ENCODE data around the gene LRMDA.

The LRMDA gene

DNA sequence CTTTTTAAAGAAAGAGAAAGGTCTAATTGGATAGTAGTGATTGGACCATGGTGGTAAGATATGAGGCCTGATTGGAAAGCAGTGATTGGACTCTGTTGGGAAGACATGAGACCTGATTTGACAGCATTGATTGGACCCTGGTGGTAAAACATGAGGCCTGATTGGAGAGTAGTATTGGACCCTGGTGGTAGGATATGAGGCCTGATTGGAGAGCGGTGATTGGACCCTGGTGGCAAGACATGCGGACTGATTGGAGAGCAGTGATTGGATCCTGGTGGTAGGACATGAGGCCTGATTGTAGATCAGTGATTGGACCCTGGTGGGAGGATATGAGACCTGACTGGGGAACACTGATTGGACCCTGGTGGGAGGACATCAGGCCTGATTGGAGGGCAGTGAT, 444.3 kb downstream of the LRMDA start:
- no peaks in the 10 kb centered on the region for H4K20me1 ChIP-seq
- H3K27me3 ChIP-seq: no peaks in the 10 kb centered on the region
- H3K4me2 ChIP-seq: no peak overlapping the region
- H3K9ac ChIP-seq: no peak overlapping the region
- H3K36me3 ChIP-seq: no peaks in the 10 kb centered on the region
- no peaks in the 10 kb centered on the region for H3K9me3 ChIP-seq (replicated peaks in 1 of 11)
- TF ChIP-seq Cebpa-rat (IDR thresholded peaks at IDR 0.05): no peak
- no peaks in the 10 kb centered on the region for H3K4me1 ChIP-seq
- no peak overlapping the region for H3K27ac ChIP-seq
- no peak overlapping the region for H3K4me3 ChIP-seq

DNA sequence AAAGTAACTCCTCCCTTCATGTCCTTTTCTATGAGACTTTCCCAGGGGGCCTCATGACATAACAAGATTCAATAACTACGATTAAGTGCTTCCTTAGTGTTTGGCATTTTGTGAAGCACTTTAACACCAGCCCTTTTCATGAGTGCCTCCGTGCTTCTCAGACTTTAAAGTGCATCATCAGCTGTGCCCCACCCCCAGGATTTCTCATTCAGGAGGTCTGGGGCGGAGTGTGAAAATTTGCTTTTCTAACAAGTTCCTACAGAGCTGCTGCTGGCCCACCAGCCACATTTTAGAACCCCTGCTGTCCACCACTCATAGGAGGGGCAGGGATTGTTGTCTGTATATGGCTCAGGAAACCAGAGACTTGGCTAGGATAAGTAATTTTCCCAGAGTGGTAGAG, 445.3 kb downstream of the LRMDA start:
- Histone ChIP-seq H3K9ac (no peak overlapping the region), H3K4me2 (no peak overlapping the region), H4K20me1 (no peaks in the 10 kb centered on the region), H3K9me3 (replicated peaks in 1 of 11) (no peaks in the 10 kb centered on the region), H3K36me3 (no peaks in the 10 kb centered on the region), H3K4me3 (no peak overlapping the region), H3K4me1 (no peaks in the 10 kb centered on the region), H3K27me3 (no peaks in the 10 kb centered on the region), H3K27ac (no peak overlapping the region)
- no peak for TF ChIP-seq Cebpa-rat (IDR thresholded peaks at IDR 0.05)

DNA sequence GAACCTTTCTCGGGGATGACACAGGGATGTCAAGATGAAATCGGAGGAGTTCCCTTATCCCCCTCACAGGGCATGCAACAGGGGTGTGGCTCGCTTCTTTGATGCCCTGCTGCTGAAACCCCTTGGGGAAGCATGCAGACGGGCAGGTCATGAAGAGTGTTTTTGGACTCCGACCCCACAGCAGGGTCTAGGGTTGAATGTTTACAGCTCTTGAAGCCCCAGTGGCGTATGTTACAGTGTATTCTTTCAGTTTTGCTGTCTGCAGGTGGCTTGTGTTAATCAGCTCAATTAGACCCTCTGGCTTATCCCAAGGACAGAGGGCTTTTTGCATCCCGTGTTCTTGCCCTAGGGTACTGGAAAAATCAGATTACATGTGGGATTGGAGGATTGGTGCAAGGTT, 446.5 kb downstream of the LRMDA start:
- no peaks in the 10 kb centered on the region for H3K27me3 ChIP-seq
- no peaks in the 10 kb centered on the region for H3K4me1 ChIP-seq
- H3K4me3 ChIP-seq: no peak overlapping the region
- H3K4me2 ChIP-seq: no peak overlapping the region
- no peaks in the 10 kb centered on the region for H3K36me3 ChIP-seq
- H3K9ac ChIP-seq: no peak overlapping the region
- no peak overlapping the region for H3K27ac ChIP-seq
- H4K20me1 ChIP-seq: no peaks in the 10 kb centered on the region; a peak in 1 of 22 replicates
- TF ChIP-seq Cebpa-rat (IDR thresholded peaks at IDR 0.05): no peak
- H3K9me3 ChIP-seq (replicated peaks in 1 of 11): no peaks in the 10 kb centered on the region

DNA sequence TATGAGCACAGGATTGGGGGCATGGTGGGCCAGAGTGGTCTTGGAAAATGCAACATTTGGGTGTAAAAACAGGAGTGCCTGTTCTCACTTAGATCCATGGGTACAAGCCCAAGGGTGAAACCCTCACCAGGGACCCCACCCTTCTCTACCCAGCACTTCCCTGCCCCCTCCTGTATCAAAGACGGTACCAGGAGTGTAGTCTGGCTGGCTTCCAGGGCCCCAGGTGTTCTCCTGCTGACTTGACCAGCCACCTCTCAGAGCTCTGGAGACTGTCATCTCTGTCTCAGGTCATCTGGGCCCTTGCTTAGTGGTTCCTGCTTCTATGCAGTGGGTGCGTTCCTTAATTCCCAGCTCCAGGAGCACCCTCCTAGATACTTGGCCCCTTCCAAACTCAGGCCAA, 447.2 kb downstream of the LRMDA start:
- H3K27ac ChIP-seq: no peak overlapping the region
- no peaks in the 10 kb centered on the region for H3K9me3 ChIP-seq (replicated peaks in 1 of 11)
- H3K36me3 ChIP-seq: no peaks in the 10 kb centered on the region
- H3K4me2 ChIP-seq: no peak overlapping the region
- H3K9ac ChIP-seq: no peak overlapping the region
- TF ChIP-seq Cebpa-rat (IDR thresholded peaks at IDR 0.05): no peak
- no peak overlapping the region for H3K4me3 ChIP-seq
- no peaks in the 10 kb centered on the region; a peak in 1 of 22 replicates for H4K20me1 ChIP-seq
- no peaks in the 10 kb centered on the region for H3K4me1 ChIP-seq
- no peaks in the 10 kb centered on the region for H3K27me3 ChIP-seq

DNA sequence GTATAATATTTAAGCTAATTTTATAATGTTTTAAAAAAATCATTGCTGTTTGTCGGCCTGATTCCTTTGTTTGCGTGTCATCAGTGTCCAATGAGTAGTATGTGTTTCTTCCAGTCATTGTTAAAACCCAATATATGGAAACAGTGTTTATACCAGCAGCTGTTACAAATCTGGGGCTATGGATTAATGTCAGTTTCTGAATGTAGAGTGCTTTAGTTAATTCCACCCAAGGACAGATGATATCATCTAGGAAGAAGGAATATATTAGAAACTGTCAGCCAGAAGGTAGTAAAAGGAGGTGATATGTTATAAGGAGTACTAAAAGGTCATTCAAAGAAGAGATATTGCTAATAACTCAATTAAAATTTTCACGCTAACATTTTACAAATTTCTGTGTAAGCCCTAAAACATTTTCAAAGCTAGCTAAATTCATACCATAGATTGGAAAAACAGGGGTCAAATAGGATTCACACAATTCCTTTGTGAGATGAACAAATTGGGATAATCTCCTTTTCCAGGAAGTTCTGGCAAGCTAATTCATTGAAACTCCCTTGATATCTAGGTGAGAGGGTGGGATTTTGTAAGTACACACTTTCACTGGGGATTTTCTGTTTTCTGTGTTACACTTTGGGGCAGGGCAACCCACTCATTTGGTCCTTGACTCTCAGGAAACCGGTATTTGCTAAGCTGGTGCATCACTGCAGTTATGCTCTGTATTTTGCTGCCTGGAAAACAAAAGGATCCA, 448.8 kb downstream of the LRMDA start:
- H3K27ac ChIP-seq: no peak overlapping the region
- no peaks in the 10 kb centered on the region; a peak in 1 of 22 replicates for H4K20me1 ChIP-seq
- H3K27me3 ChIP-seq: no peaks in the 10 kb centered on the region
- no peak overlapping the region for H3K9ac ChIP-seq
- TF ChIP-seq Cebpa-rat (IDR thresholded peaks at IDR 0.05): no peak
- no peaks in the 10 kb centered on the region for H3K36me3 ChIP-seq
- no peaks in the 10 kb centered on the region for H3K4me1 ChIP-seq
- no peak overlapping the region for H3K4me3 ChIP-seq
- H3K9me3 ChIP-seq (replicated peaks in 1 of 11): no peaks in the 10 kb centered on the region
- H3K4me2 ChIP-seq: no peak overlapping the region

DNA sequence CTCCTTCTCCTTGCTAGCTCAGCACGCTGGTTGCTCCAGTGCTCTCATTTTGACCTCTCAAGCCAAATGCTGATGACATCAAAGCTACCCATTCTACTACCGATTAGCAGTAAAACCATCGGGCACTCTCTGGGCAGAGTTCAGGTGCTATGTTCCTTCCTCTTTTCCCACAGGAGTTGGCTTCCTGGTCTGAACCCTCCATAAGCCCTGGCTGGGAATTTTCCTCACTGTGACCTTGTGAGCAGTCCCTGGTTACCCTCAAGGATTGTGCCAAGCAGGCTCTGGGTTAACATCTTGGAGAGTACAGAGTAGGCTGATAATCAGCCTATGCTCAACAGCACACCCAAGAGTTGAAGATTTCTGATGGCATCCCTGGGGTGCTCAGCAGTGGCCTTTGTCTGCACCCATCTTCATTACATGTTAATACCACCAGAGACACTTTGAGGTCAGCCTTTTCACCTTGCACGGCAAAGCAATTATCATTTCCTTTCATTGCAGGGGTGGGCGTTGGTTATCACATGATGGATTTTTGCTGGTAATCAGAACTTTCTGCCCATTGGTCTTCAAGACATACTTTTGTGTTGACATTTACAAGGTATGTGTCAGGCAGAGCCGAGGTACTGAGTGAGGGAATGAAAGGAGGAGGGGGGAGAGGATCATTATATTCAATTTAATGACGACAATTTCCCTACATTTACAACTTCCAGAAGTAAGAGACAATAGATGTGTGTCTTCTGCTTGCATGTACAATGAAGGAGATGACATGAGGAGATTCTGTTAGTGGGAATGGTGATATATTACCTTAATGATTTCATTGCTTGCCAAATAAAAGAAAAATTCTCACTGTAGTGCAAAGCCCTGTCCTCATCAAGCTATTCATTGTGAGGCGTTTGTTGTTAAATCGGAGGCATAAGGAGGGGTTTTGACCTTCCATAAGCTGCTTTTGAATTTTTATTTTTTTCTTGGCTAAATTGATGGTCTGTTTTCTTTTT, 452.0 kb downstream of the LRMDA start:
- no peak overlapping the region for H3K27ac ChIP-seq
- TF ChIP-seq Cebpa-rat (IDR thresholded peaks at IDR 0.05): no peak
- H3K9ac ChIP-seq: no peak overlapping the region
- H4K20me1 ChIP-seq: no peaks in the 10 kb centered on the region; a peak in 1 of 22 replicates
- no peak overlapping the region for H3K4me2 ChIP-seq
- H3K9me3 ChIP-seq (replicated peaks in 1 of 11): no peaks in the 10 kb centered on the region
- no peaks in the 10 kb centered on the region for H3K36me3 ChIP-seq
- no peak overlapping the region for H3K4me3 ChIP-seq
- no peaks in the 10 kb centered on the region for H3K27me3 ChIP-seq
- H3K4me1 ChIP-seq: no peaks in the 10 kb centered on the region

DNA sequence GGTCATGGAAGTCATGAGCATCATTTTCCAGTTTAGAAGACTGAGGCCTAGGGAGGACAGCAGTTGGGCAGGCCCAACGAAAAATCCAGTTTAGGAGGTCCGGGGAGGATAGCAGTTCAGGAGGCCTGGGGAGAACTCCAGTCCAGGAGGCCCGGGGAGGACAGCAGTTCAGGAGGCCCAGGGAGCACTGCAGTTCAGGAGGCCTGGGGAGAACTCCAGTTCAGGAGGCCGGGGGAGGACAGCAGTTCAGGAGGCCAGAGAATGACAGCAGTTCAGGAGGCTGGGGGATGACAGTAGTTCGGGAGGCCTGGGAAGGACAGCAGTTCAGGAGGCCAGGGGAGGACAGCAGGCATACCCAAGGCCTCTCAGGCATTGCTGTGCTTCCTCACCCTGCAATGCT, 453.4 kb downstream of the LRMDA start:
- Histone ChIP-seq H3K4me1 (no peaks in the 10 kb centered on the region), H3K36me3 (no peaks in the 10 kb centered on the region), H3K9me3 (replicated peaks in 1 of 11) (no peaks in the 10 kb centered on the region), H3K27ac (no peak overlapping the region), H3K27me3 (no peaks in the 10 kb centered on the region), H4K20me1 (no peaks in the 10 kb centered on the region; a peak in 2 of 22 replicates), H3K9ac (no peak overlapping the region), H3K4me2 (no peak overlapping the region), H3K4me3 (no peak overlapping the region)
- TF ChIP-seq Cebpa-rat (IDR thresholded peaks at IDR 0.05): no peak

DNA sequence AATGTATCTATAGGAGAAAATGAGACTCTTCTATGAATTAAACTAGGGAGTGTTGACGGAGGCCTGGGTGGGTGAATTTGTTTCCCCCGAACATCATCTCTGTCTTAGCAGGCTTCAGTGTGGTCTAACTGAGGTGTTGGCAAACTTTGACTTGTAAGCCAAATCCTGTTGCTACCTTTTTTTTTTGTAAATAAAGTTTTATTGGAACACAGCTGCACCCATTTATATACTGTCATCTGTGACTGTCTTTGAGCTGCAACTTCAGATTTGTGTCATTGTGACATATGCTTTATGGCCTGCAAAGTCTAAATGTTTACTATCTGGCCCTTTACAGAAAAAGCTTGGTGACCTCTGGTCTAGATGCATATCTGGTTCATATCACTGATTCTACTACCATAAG, 455.9 kb downstream of the LRMDA start:
- Histone ChIP-seq H3K9me3 (replicated peaks in 1 of 11) (no peaks in the 10 kb centered on the region), H3K27me3 (no peaks in the 10 kb centered on the region), H3K4me3 (no peak overlapping the region), H3K9ac (no peak overlapping the region), H3K27ac (no peak overlapping the region), H3K36me3 (no peaks in the 10 kb centered on the region), H3K4me1 (no peaks in the 10 kb centered on the region), H3K4me2 (no peak overlapping the region), H4K20me1 (no peaks in the 10 kb centered on the region; a peak in 2 of 22 replicates)
- no peak for TF ChIP-seq Cebpa-rat (IDR thresholded peaks at IDR 0.05)

DNA sequence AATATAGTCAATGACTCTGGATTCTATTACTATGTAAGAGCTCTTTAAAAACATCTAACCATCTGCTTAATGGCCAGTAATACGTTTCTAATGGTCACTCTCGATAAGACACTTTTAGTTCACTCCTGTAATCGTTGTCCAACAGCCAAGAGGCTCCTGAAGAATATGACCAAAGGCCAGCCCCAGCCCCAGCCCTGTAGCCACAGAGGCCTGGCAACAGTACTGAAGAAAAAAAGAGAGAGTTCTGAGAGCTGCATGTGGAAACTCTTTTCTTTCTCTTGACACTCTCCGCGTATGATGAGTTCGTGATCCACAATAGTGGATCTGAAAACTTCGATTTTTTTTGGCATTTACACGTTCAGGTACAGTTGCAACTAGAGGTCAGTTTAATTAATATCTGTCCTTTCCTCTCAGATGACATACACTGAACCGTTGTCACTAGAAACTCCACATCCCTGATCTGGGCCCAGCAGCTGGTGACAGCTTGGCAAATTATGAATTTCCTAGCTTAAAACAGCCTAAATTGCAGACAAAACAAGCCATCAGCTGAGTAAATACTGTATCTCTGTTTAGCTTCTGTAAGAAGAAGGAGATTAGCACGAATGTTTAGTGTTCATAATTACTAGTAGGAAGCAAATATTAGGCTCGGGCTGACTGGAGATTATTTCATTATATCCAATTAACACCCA, 456.7 kb downstream of the LRMDA start:
- H3K9me3 ChIP-seq (replicated peaks in 1 of 11): no peaks in the 10 kb centered on the region
- H3K27ac ChIP-seq: no peak overlapping the region
- H3K27me3 ChIP-seq: no peaks in the 10 kb centered on the region
- H3K4me2 ChIP-seq: no peak overlapping the region
- H3K4me1 ChIP-seq: no peaks in the 10 kb centered on the region
- TF ChIP-seq Cebpa-rat (IDR thresholded peaks at IDR 0.05): no peak
- H4K20me1 ChIP-seq: no peaks in the 10 kb centered on the region; a peak in 1 of 22 replicates
- no peak overlapping the region for H3K9ac ChIP-seq
- no peak overlapping the region for H3K4me3 ChIP-seq
- no peaks in the 10 kb centered on the region for H3K36me3 ChIP-seq

All from BLaER1 treated with 17β-estradiol and CSF1 and Interleukin-3, amounts not matched to agents 10 nM and 100 nM (cell line).